HEK293T (cell line): ENCODE measurements around the gene DNAI1.

Source experiments
- ARNT ChIP-seq: fragments of 450-650 bp; IDR thresholded peaks from 2 replicates; pipeline ENCODE4 v1.6.1; 2017; ENCODE audit warnings: mild to moderate bottlenecking
- BHLHE40 ChIP-seq: fragments of 450-650 bp; IDR thresholded peaks from 2 replicates; pipeline ENCODE4 v1.6.1; 2016; ENCODE audit warnings: mild to moderate bottlenecking, moderate library complexity, borderline replicate concordance
- ELF4 ChIP-seq: fragments of 450-650 bp; IDR thresholded peaks from 2 replicates; pipeline ENCODE4 v1.6.1; 2017; ENCODE audit warnings: antibody characterized with exemption
- FOXA1 ChIP-seq: fragments of 450-650 bp; IDR thresholded peaks from 2 replicates; pipeline ENCODE4 v1.6.1; 2016; ENCODE audit warnings: mild to moderate bottlenecking
- FOXM1 ChIP-seq: fragments of 450-650 bp; IDR thresholded peaks from 2 replicates; pipeline ENCODE4 v1.6.1; 2017; ENCODE audit warnings: mild to moderate bottlenecking, borderline replicate concordance
- HDGF ChIP-seq: fragments of 450-650 bp; IDR thresholded peaks from 2 replicates; pipeline ENCODE4 v1.6.1; 2017; ENCODE audit warnings: antibody characterized with exemption, borderline replicate concordance
- NFRKB ChIP-seq: fragments of 450-650 bp; IDR thresholded peaks from 2 replicates; pipeline ENCODE4 v1.6.1; 2016; ENCODE audit warnings: mild to moderate bottlenecking, moderate library complexity
- SP1 ChIP-seq: fragments of 450-650 bp; IDR thresholded peaks from 2 replicates; pipeline ENCODE4 v1.6.1; 2017
- SUZ12 ChIP-seq: fragments of 450-650 bp; IDR thresholded peaks from 2 replicates; pipeline ENCODE4 v1.6.1; 2016; ENCODE audit warnings: mild to moderate bottlenecking
- TARDBP ChIP-seq: fragments of 450-650 bp; IDR thresholded peaks from 2 replicates; pipeline ENCODE4 v1.6.1; 2016
- ZNF384 ChIP-seq: fragments of 450-650 bp; IDR thresholded peaks from 2 replicates; pipeline ENCODE4 v1.6.1; 2016
- TF ChIP-seq, protein P1 (sequence below): fragments of 450-650 bp; IDR thresholded peaks from 2 replicates; pipeline ENCODE4 v1.6.1; 2016

DNA sequence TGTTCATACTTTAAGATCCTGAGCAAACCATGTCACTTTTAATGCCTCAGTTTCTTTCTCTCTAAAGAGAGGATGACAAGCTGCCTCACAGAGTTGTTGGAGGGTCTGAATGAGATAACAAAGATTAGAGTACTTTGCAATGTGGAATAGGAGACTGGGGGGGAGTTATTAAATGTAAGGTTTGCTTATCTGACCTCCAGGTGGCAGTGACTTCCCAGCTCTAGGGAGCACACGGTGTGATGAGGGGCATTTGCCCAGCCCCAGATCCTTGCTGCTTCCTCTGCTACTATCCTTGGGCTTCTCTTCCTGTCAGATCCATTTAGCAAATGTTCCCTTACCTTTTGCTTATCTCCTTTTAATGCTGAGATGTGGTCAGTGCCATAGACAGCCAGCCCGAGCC lies 33.4 kb downstream of the DNAI1 start:
- TF ChIP-seq SP1 (no peak), ARNT (no peak), FOXA1 (no peak), FOXM1 (no peak), SUZ12 (no peak), HDGF (no peak), NFRKB (no peak), ELF4 (no peak), ZNF384 (no peak), BHLHE40 (no peak), TARDBP (no peak)
- TF ChIP-seq, protein P1, sequence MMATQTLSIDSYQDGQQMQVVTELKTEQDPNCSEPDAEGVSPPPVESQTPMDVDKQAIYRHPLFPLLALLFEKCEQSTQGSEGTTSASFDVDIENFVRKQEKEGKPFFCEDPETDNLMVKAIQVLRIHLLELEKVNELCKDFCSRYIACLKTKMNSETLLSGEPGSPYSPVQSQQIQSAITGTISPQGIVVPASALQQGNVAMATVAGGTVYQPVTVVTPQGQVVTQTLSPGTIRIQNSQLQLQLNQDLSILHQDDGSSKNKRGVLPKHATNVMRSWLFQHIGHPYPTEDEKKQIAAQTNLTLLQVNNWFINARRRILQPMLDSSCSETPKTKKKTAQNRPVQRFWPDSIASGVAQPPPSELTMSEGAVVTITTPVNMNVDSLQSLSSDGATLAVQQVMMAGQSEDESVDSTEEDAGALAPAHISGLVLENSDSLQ = no peak
